Keratinocyte (primary cell): ENCODE results near the gene APBB1IP. TPM values are rescaled to one million over a fixed set of nuclear protein-coding genes. Genes with fewer than 3 reads are reported as not detected.

Experiments used
- DNase-seq: peaks from one replicate; pipeline ENCODE4 v3.0.0-alpha.2; 2011; ENCODE audit warnings: low read depth, missing footprints, low spot score
- FAIRE-seq: peaks from 2 replicates; lab custom pipeline; 2011; peaks lifted over from hg19 to GRCh38; lab: Jason Lieb, UNC
- H2AFZ ChIP-seq: 2 replicates; pipeline ENCODE4 v1.6.0; 2012; ENCODE audit warnings: low read length, control low read depth, inconsistent platforms; ENCODE audit not compliant: control insufficient read depth
- H3K27ac ChIP-seq: 2 replicates; pipeline ENCODE4 v1.5.1; 2011; ENCODE audit warnings: low read length; ENCODE audit not compliant: control insufficient read depth, insufficient read depth
- H3K27me3 ChIP-seq: 3 replicates; pipeline ENCODE4 v1.6.0; 2011; ENCODE audit warnings: low read length; ENCODE audit not compliant: control insufficient read depth, insufficient read depth; ENCODE audit errors: extremely low read depth
- H3K36me3 ChIP-seq, 2 experiments: 2 replicates in 1 of 2; 3 replicates in 1 of 2; pipeline ENCODE4 v1.5.1; 2011; ENCODE audit warnings: low read length in 2 of 2, mild to moderate bottlenecking in 1 of 2; ENCODE audit not compliant: control insufficient read depth in 2 of 2, insufficient read depth in 2 of 2; ENCODE audit errors: extremely low read depth in 1 of 2
- H3K4me1 ChIP-seq: 3 replicates; pipeline ENCODE4 v1.5.1; 2011; ENCODE audit warnings: low read length; ENCODE audit not compliant: control insufficient read depth, insufficient read depth; ENCODE audit errors: extremely low read depth
- H3K4me2 ChIP-seq: 3 replicates; pipeline ENCODE4 v1.6.0; 2011; ENCODE audit warnings: low read depth, low read length; ENCODE audit not compliant: control insufficient read depth, insufficient read depth; ENCODE audit errors: extremely low read depth
- H3K4me3 ChIP-seq, 3 experiments: fragments of 200-600 bp in 1 of 3; sonication (generic) in 1 of 3; 2 replicates in 2 of 3; 3 replicates in 1 of 3; pipeline ENCODE4 v1.5.1; 2011 to 2016; ENCODE audit warnings: low read length in 3 of 3, mild to moderate bottlenecking in 3 of 3, control low read depth in 2 of 3, inconsistent platforms in 1 of 3, low read depth in 1 of 3, mixed read lengths in 1 of 3, mixed run types in 1 of 3, moderate library complexity in 1 of 3; ENCODE audit not compliant: control insufficient read depth in 2 of 3, insufficient read depth in 2 of 3; ENCODE audit errors: extremely low read depth in 1 of 3
- H3K79me2 ChIP-seq: 2 replicates; pipeline ENCODE4 v1.6.0; 2012; ENCODE audit warnings: low read length; ENCODE audit not compliant: control insufficient read depth, insufficient read depth
- H3K9ac ChIP-seq: 3 replicates; pipeline ENCODE4 v1.6.0; 2011; ENCODE audit warnings: low read length; ENCODE audit not compliant: control insufficient read depth, insufficient read depth; ENCODE audit errors: extremely low read depth
- H3K9me1 ChIP-seq: 3 replicates; pipeline ENCODE4 v1.6.0; 2011; ENCODE audit warnings: low read length; ENCODE audit not compliant: control insufficient read depth, insufficient read depth; ENCODE audit errors: extremely low read depth
- H3K9me3 ChIP-seq: 2 replicates; pipeline ENCODE4 v1.5.1; 2012; ENCODE audit warnings: low read depth, low read length; ENCODE audit not compliant: control insufficient read depth
- H4K20me1 ChIP-seq: 3 replicates; pipeline ENCODE4 v1.6.0; 2011; ENCODE audit warnings: low read length; ENCODE audit not compliant: control insufficient read depth, insufficient read depth; ENCODE audit errors: extremely low read depth
- EZH2 ChIP-seq: IDR thresholded peaks from one replicate; pipeline ENCODE4 v1.6.1; 2012; ENCODE audit warnings: inconsistent platforms, mild to moderate bottlenecking, low read length, moderate library complexity
- dilution Hi-C: fragments of 300-500 bp; cut with MboI; formaldehyde crosslinking; loops from one replicate; pipeline ENCODE4 v1.7.0; 2020; ENCODE audit warnings: low sequenced_read_pairs; ENCODE audit not compliant: extremely low pct_ligation_motif_present
- polyA plus RNA-seq, 5 experiments: library from polyadenylated mRNA; depleted of rRNA in 3 of 5; stranded (reverse) in 3 of 5; stranded (forward) in 1 of 5; unstranded in 1 of 5; fragments of >200 nt; gene quantifications; 1 replicate in 1 of 5; 2 replicates in 3 of 5; 3 replicates in 1 of 5; pipeline versions ENCODE4 v1.2.1 to v1.2.3, GENCODE V29; 2011 to 2012; ENCODE audit warnings: missing spikeins in 2 of 5, low read depth in 1 of 5, low replicate concordance in 1 of 5
- TF ChIP-seq, protein P1 (sequence below), 3 experiments: IDR thresholded peaks in 1 of 3; conservative IDR thresholded peaks in 1 of 3; optimal IDR thresholded peaks in 1 of 3; 2 replicates in 2 of 3; 3 replicates in 1 of 3; pipeline versions ENCODE3 to v1.5.1; 2011; ENCODE audit warnings: low read length in 3 of 3, mild to moderate bottlenecking in 3 of 3, moderate library complexity in 2 of 3, control low read depth in 1 of 3, inconsistent platforms in 1 of 3; ENCODE audit not compliant: insufficient read depth in 2 of 3; ENCODE audit errors: extremely low read depth in 1 of 3

The APBB1IP gene
- polyA plus RNA-seq, 1 donor (not counting 4 experiments of a cell fraction or from before 2014, with no cell fraction given): not detected

DNA sequence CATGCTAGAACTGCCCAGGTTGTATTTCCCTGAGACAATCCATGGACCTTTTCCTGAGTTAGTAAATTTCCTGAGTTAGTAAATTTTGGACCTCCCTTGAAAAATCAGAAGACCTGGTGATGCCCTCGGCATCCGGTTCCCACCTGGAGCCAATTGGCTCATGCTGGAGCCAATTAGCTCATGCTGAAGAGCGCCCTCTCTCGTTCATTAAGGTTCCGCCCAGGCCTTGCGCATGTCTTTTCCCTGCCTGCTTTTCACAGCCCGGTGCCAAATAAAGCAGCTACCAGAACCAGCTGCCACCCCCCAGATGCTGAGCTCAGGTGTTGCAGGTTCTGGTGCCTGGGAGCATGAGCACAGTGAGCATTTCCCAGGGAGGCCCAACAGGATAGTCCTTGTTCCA, 96.2 kb downstream of the APBB1IP start:
- Histone ChIP-seq H3K9me1 (no peaks in the 10 kb centered on the region), H2AFZ (no peak overlapping the region), H3K4me3 (no peak overlapping the region), H3K9ac (no peak overlapping the region), H3K9me3 (no peaks in the 10 kb centered on the region), H3K36me3 (no peaks in the 10 kb centered on the region), H3K4me1 (no peaks in the 10 kb centered on the region), H3K27me3 (no peaks in the 10 kb centered on the region), H3K4me2 (no peak overlapping the region), H4K20me1 (no peaks in the 10 kb centered on the region), H3K79me2 (no peaks in the 10 kb centered on the region), H3K27ac (no peak overlapping the region)
- FAIRE-seq (no peak), DNase-seq (no peak)
- dilution Hi-C loops: no loop called here
- no peak for TF ChIP-seq EZH2
- TF ChIP-seq, protein P1, sequence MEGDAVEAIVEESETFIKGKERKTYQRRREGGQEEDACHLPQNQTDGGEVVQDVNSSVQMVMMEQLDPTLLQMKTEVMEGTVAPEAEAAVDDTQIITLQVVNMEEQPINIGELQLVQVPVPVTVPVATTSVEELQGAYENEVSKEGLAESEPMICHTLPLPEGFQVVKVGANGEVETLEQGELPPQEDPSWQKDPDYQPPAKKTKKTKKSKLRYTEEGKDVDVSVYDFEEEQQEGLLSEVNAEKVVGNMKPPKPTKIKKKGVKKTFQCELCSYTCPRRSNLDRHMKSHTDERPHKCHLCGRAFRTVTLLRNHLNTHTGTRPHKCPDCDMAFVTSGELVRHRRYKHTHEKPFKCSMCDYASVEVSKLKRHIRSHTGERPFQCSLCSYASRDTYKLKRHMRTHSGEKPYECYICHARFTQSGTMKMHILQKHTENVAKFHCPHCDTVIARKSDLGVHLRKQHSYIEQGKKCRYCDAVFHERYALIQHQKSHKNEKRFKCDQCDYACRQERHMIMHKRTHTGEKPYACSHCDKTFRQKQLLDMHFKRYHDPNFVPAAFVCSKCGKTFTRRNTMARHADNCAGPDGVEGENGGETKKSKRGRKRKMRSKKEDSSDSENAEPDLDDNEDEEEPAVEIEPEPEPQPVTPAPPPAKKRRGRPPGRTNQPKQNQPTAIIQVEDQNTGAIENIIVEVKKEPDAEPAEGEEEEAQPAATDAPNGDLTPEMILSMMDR (optimal IDR thresholded peaks at IDR 0.05 in 1 of 3, IDR thresholded peaks at IDR 0.05 in 1 of 3, conservative IDR thresholded peaks at IDR 0.05 in 1 of 3; ENCODE audit: extremely low read depth in 1 of 3, insufficient read depth in 2 of 3, low read length in 3 of 3): no peak

DNA sequence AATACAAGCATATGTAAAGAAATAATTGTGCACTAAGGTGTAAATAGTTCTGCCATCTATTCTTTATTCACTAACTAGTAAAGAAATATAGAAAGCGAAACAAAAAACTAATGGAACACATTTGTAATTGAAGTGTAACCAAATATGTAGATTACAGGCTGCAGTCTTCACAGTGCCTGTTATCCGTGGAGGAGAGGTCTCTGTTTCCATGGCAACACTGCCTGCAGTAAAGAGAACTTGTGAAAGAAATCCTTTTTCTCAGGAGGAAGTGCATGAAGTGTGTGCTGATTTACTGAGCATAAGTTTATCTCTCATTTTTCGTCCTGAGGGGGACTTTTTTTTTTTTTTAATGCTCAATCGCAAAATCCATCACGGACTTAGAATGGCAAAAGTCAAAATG, 102.5 kb downstream of the APBB1IP start:
- Histone ChIP-seq H3K27ac (no peak overlapping the region), H2AFZ (no peak overlapping the region), H3K4me1 (no peaks in the 10 kb centered on the region), H3K4me2 (no peak overlapping the region), H3K9me1 (no peaks in the 10 kb centered on the region), H4K20me1 (no peaks in the 10 kb centered on the region), H3K9ac (no peak overlapping the region), H3K79me2 (no peaks in the 10 kb centered on the region), H3K9me3 (no peaks in the 10 kb centered on the region), H3K27me3 (no peaks in the 10 kb centered on the region), H3K4me3 (no peak overlapping the region), H3K36me3 (no peaks in the 10 kb centered on the region)
- no peak for TF ChIP-seq EZH2
- TF ChIP-seq, protein P1 (optimal IDR thresholded peaks at IDR 0.05 in 1 of 3, IDR thresholded peaks at IDR 0.05 in 1 of 3, conservative IDR thresholded peaks at IDR 0.05 in 1 of 3; ENCODE audit: extremely low read depth in 1 of 3, insufficient read depth in 2 of 3, low read length in 3 of 3): no peak
- dilution Hi-C loops: no loop called here
- DNase-seq (no peak), FAIRE-seq (no peak)
